Dedifferentiated amniotic fluid mesenchymal stem cell (primary cell): ENCODE measurements around the gene TPK1.

Source experiments
- DNase-seq: peaks from one replicate; pipeline ENCODE4 v3.0.0-alpha.2; 2016; ENCODE audit errors: extremely low spot score

The TPK1 gene

DNA sequence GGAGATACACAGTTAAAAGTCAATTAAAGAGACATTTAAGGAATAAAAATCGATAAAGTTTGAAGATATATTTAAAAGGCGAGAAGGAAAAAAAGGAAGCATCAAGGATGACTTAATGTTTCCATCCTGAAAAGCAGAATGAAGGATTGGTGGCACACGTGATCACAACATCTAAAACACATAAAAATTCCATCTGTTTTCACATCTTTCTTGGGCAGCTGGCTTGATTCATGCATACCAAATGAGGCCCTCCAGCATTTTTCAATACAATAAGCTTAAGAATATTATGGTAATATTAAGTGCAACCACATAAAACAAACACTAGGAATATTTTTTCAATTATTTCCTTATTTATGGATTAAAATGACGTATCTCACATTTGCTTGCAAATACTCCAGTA is 112.6 kb downstream of the TPK1 start:
- DNase-seq: no peak

DNA sequence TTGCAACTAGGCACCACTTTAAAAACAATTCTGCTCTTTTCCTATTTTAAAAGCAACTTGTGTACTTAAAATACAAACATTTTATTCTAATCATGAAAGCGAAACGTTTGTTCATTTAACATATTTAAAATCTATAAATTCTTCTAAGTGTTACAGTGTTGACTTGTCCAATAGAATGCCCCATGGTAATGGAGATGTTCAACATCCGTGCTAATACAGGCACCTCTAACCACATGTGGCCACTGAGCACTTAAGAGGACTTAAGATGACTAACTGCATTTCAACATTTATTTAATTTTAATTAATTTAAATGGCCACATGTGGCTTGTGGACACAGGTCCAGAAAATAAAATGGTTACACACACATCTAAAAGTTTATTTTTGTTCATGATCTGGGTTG is 115.1 kb downstream of the TPK1 start:
- DNase-seq: no peak

DNA sequence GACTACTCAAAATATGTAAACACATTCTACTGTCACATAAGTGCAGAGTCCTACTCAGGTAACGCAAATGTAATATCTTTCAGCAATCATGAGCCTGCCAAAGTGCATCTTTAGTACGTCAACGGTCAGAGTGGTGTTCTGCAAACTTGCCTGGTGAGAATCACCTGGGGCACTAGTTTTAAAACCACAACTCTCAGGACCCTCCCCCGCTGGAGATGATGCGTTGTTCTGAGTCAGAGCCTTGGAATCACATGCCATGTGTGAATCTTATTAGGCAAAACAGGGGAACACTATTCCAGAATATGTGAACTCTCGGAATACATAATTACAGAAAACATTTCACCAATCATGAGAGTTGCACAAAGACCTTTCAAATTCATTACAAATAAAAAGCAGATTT is 115.7 kb downstream of the TPK1 start:
- DNase-seq: no peak

DNA sequence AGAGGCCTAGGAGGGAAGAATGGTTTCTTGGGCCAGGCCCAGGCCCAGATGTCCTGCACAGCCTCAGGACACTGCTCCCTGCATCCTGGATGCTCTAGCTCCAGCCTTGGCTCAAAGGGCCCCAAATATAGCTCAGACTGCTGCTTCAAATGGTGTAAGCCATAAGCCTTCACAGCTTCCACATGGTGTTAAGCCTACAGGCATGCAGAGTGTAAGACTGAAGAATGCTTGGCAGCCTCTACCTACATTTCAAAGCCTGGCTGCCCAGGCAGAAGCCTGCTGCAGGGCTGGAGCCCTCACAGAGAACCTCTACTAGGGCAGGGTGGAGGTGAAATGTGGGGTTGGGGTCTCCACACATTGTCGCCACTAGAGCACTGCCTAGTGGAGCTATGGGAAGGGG is 118.1 kb downstream of the TPK1 start:
- DNase-seq: no peak

DNA sequence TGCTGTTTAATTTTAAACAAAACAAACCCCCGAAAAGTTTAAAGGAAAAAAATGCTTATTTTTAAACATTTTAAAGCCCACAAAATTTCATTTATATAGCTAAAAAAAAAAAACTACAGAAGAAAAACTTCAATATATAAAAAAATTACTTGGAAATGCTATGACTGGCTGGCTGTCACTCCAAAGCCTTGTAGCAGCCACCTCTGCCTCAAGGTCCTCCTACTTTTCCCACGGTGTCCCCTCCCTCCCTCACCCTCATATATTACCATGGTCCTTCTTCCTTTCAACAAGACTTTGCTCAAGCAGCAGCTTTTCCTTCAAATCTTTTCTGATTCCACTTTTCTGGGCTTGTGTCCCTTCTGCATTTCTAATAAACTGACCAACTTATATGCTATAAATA is 122.0 kb downstream of the TPK1 start:
- no peak for DNase-seq

DNA sequence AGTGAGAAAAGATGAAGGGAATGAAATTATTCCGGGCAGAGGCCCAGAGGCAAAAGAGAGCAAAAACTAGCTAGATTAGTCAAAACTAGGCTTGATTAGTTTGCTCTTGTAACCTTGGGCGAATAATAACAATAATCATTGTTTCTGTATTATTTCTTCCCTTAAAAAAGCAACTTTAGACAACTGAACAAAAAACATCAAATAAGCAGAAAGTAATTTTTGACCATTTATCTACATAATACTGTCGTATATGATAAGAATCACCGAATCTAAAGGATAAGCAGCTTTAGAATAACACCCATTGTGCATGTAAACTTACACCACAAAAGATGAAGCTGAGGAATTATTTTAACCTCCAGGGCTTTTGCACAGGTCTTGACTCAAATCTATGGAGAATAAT is 125.1 kb downstream of the TPK1 start:
- no peak for DNase-seq

DNA sequence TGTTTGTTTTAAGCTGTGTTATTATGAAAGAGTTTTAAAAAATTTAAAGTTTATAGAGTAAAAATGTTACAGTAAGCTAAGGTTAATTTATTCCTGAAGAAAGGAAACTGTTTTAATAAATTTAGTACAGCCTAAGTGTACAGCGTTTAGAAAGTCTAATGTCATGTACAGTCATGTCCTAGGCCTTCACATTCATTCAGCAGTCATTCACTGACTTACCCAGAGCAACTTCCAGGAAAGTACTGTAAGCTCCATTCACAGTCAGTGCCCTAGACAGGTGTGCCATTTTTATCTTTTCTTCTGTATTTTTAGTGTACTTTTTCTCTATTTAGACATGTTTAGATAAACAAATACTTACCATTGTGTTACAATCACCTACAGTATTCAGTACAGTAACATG is 126.8 kb downstream of the TPK1 start:
- DNase-seq: no peak

DNA sequence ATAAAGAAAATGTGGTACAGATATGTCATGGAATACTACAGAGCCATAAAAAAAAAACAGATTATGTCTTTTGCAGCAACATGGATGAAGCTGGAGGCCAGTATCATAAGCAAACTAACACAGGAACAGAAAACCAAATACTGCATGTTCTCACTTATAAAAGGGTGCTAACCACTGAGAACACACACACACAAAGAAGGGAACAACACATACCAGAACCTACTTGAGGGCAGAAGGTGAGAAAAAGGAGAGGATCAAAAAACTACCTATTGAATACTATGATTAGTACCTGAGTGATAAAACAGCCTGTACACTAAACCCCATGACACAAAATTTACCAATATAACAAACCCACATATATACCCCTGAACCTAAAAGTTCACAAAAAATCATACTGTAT is 144.6 kb downstream of the TPK1 start:
- no peak for DNase-seq

DNA sequence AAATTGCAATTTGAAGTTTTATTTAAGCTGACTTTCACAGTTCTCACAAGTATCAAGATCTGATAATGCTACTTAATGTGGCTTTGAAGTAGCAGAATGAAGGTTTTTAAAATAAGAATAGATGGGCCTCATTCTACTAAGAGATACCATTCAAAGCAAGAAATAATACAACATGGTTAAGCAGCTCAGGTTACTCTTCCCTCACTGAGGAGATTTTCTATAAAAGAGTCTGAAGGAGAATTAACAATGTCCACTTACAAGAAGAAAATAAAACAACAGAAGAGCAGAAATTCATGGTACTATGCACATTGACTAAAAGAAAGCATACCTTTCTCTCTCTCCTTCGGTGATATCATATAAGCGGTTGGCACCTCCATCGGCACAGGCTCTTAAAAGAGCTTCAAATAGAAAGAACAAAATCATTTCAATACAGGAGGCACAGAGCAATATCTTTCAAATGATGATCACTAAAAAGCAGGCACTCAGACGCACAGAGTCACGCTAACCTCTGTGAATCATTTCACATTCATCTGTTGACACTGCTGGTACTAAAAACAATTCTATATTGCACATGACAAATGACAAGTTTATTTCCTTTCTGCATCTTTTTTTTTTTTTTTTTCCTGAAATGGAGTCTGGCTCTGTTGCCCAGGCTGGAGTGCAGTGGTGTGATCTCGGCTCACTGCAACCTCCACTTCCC is 153.1 kb downstream of the TPK1 start:
- DNase-seq: no peak

DNA sequence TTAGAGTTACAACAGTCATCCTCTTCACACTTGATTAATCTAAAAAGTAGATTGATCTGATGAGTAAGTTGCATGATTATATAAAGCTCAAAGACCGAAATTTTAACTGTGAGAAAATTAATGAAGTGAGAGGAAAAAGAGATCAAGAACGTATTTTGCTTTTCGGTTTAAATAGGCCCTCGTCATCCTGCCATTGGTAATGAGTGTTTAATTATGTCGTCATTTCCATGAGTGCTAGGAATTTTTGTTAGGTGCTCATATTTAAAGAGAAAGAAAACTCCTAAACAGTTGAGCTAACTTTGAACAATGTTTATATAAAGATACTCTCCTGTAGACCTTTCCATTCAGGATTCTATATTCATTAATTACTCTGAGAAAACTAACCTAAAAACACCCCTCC is 159.4 kb downstream of the TPK1 start:
- no peak for DNase-seq

DNA sequence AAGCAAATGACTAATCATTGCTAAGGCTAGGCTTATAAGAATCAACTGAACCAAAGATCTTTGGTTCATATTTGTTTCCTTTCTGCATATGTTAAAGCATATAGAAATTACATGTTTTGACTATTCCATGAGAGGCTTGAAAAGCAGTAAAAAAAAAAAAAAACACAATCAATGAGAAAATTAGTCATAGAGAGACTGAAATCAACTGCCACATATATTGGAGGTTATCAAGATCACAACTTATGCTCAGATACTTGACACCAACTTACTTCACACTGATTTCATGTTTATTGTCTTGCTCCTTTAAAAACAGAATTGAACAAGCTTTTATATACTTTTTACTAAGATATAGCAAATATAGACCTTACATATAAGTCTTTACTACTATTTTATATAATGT is 161.3 kb downstream of the TPK1 start:
- no peak for DNase-seq

DNA sequence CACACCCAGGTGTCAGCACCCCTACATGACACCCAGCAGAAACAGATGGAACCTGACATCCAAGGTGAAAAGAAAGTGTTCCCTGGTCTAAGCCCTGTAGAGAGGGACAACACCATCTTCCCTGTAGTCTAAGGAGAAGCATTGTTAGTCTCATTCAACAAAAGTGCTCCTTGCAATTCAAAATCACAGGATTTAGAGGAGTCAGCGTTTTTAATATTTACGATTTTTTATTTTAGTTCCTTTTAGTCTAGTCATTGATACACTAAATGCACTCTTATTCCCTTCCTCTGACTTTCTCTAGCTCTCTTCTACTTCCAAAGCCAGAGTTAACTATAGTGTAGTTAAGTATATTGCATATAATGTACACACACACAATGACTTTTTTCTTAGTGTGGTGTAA is 163.0 kb downstream of the TPK1 start:
- DNase-seq: no peak

DNA sequence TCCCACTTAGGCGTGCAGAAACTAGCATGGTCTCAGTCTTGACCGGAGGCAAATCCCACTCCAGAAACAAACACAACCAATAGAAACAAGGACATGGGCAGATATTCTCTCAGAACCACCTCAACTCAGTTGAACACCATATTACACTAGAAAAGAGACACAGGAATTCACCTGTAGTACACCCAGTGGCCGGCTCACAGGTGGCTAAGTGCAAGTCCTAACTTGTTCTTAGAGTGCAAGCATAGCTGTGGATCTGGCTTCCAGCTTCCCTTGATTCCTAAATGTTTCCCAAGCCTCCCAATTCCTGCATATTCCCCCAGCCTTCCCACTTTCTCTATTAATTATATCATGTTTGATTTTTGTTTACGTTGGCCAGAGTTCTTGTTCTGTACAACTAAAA is 164.4 kb downstream of the TPK1 start:
- no peak for DNase-seq

DNA sequence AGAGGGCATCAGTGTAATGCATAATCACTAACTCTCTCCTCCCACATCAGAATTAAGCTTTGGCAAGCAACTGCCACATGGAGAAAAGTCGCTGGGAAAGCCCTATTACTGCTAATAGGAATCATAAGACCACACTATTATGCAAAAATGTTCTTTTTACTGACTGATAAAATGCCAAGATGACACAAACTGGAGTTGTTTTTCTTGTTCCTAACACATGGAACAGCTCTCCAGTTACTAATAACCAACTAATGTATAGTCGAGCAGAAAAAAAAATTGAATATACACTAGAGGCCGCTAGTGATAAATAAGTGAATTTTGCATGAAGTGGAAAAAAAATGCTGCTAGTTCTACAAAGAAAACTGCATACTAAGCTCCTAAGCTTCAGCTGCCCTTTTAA is 165.6 kb downstream of the TPK1 start:
- DNase-seq: no peak

DNA sequence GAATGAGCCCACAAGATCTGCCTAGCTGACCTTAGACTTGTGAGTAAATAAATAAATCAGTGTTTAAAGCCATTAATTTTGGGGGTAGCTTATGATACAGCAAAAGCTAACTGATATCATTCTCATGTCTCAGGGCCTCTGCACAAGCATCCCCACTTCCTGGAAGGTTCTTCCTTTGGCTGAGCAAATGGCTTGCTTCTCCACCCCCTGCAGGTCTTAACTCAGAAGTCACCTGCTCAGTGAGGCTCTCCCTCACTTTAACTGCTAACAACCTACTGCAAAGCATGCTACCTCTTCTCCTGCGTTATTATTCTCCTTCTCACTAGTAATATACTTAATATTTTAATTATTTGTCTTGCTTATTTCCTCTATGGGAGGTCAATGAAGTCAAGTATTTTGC is 167.3 kb downstream of the TPK1 start:
- DNase-seq: no peak

DNA sequence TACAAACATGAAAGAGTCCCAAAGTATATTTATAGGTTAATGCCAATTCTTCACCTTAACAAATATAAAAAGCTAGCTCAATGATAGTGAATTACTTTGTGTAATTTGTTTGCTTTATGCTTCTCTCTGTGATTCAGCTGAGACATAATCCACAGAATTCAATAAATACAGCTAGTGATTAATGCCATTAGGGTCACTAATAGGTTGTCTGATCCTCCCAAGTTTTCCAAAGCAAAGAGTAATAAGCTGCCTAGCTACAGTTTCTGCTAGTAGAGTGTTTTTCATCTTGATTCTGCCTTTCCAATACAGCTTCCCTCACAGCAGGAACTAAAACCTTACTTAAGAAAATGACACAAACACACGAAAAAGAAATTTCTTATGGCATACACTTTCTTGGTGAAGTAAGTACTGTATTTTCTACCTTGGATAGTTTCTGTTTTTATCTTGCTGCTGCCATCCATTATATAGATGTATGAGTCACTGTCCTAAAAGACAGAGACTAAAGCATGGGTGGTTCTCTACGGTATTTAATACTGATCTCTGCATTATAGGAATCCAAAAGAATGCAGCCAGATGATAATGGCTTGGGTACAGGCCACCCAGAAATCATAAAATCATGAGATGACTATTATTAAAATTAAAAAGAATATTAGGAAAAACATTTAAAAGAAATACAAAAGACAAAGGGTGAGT is 170.0 kb downstream of the TPK1 start:
- no peak for DNase-seq

DNA sequence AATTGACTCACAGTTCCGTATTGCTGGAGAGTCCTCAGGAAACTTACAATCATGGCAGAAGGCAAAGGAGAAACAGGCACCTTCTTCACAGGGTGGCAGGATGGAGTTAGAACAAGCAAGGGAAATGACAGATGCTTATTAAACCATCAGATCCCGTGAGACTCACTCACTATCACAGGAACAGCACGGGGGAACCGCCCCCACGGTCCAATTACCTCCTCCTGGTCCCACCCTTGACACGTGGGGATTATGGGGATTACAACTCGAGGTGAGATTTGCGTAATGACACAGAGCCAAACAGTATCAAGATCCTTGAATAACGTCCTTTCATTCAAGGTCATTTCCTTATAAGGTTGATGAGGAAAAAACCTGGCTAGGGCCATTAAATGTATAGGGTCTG is 176.6 kb downstream of the TPK1 start:
- DNase-seq: no peak

DNA sequence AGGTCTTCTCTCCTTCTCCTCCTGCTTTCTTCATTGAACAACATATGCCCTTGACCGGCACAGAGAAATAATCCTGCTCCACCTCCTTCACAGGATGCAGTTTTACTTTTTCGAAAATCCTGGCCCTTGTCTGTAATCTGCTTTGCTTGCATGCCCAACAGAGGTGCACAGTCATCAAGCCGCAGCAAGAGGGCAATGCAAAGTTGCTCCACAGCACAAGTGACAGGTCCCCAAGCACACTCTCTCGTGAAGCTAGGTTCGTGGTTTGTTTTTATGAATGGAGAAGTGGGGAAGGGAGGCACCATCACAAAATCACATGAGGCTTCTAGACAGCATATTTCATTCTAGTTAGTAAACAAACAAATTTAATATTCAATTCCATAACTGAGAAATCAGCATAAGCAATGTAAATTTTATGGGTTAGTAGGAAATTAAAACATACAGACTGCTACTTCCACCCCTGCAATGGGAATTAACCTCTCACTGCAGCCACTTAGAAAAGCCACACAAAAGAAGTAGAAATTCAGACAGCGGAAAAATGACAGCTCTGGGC is 178.8 kb downstream of the TPK1 start:
- no peak for DNase-seq

DNA sequence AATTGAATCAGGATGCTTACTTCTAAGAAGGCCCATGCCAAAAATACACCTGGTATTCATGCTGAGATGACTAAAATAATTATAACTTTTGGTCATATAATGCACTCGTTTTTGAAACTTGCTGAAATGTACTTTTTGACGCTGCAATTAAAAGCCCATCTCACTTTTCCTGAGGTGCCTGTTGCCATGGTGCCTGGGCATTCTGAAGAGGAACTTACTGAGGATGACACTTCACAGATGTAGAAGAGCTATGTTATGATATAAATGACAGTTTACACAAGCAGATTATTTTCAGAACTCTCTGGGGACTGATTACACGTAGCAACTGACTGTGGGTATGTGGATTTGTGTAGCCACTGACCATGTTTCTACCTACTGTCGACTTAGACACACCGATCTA is 182.4 kb downstream of the TPK1 start:
- no peak for DNase-seq

DNA sequence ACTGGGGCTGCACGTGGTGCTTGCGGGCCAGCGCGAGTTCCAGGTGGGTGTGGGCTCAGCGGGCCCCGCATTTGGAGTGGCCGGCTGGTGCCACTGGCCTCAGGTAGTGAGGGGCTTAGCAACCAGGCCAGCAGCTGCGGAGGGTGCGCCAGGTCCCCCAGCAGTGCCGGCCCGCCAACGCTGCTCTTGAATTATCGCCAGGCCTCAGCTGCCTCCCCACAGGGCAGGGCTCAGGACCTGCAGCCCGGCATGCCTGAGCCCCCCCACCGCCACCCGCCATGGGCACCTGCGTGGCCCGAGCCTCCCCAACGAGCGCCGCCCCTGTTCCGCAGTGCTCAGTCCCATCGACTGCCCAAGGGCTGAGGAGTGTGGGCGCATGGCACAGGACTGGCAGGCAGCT is 185.4 kb downstream of the TPK1 start:
- DNase-seq: no peak

DNA sequence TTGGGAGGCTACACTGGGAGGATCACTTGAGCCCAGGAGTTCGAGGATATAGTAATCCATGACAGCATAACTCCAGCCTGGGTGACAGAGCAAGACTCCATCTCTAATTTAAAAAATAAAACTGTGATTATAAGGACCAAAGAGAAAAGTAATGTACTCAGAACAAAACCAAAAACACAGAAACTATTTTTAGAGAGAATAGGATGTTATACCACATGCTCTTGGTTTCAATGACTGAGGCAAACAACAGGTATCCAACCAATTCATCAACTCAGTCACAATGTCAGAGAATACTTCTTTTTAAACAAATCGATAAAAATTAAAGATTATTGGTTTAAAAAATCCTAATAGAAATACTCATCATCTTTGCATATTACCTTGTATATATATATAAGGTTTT is 186.7 kb downstream of the TPK1 start:
- DNase-seq: no peak

DNA sequence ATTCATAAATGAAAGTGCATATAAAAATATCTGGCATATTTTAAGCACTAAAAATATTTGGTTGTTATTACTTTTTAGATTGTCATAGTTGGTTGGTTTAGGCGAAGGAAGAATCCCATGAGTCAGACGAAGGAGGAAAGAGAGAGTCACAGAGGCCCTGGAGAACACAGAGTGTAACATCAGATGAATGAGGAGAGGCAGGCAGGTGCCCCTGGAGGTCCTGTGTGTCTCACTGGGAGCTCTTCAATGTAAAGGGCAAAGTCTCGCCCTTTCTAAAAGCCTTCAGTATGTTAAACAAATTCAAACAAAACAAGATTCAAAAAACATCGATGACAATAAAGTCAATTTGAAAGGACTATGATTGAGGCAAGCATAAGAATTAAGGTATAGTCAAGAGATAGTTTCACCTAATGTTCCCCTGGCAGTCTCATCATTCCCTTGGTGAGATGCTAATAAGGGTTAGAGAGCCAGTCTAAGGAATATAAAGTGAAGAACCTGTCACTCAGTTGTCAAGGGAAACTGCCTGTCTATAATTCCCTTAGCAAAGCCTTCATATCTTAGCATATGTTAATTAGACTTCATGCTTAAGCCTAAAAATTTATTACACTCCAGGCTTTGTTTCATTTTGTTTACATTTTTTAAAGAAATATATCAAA is 194.3 kb downstream of the TPK1 start:
- DNase-seq: no peak

DNA sequence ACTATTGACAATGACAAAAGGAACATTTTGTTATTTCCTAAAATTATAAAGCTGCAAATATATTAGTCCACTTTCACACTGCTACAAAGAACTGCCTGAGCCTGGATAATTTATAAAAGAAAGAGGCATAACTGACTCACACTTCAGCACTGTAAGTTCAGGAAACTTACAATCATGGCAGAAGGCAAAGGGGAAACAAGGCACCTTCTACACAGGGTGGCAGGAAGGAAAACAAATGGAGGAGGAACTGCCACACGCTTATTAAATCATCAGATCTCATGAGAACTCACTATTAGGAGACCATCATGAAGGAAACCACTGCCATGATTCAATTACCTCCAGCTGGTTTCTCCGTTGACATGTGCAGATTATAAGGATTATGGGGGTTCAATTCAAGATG is 203.1 kb downstream of the TPK1 start:
- DNase-seq: no peak
